ENCODE measurements around the gene CSRNP3. TPM values are rescaled to one million over a fixed set of nuclear protein-coding genes. Genes with fewer than 3 reads are reported as not detected.

CSRNP3 gene
- total RNA-seq, 4 donors from 2014 or later: 1.0 to 44.1 (median 4.3) TPM

DNA sequence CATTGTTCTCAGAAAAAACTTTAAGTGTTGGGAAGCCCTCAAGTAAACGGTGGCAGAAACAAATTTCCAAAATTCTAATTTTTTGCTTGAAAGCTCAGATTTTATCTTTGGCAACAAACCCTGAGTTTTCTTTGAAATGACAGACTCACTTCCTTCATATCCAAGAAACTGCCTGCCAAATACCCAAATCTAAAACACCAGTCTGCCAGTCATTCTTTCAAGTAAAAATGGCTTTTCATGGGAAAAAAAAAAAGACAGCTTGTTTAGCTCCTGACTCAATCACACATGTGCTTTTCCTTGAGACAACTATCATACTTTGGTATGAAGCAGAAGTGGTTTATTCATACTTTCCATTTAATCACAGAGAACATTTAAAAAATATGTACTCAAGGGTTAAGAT, 40.6 kb upstream of the CSRNP3 start:
- Histone ChIP-seq H3K9me3 (no peaks in the 10 kb centered on the region), H3K4me1 (no peaks in the 10 kb centered on the region), H3K27ac (no peak overlapping the region), H3K4me3 (no peak overlapping the region), H3K27me3 (no peaks in the 10 kb centered on the region), H3K36me3 (no peaks in the 10 kb centered on the region)
- intact Hi-C loops (cut with DNase I; ENCODE audit: low total_unique reads): no loop called here
- TF ChIP-seq, protein P1, sequence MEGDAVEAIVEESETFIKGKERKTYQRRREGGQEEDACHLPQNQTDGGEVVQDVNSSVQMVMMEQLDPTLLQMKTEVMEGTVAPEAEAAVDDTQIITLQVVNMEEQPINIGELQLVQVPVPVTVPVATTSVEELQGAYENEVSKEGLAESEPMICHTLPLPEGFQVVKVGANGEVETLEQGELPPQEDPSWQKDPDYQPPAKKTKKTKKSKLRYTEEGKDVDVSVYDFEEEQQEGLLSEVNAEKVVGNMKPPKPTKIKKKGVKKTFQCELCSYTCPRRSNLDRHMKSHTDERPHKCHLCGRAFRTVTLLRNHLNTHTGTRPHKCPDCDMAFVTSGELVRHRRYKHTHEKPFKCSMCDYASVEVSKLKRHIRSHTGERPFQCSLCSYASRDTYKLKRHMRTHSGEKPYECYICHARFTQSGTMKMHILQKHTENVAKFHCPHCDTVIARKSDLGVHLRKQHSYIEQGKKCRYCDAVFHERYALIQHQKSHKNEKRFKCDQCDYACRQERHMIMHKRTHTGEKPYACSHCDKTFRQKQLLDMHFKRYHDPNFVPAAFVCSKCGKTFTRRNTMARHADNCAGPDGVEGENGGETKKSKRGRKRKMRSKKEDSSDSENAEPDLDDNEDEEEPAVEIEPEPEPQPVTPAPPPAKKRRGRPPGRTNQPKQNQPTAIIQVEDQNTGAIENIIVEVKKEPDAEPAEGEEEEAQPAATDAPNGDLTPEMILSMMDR (IDR thresholded peaks at IDR 0.05): no peak
- no peak for TF ChIP-seq POLR2A (IDR thresholded peaks at IDR 0.05)
- no peak for DNase-seq

DNA sequence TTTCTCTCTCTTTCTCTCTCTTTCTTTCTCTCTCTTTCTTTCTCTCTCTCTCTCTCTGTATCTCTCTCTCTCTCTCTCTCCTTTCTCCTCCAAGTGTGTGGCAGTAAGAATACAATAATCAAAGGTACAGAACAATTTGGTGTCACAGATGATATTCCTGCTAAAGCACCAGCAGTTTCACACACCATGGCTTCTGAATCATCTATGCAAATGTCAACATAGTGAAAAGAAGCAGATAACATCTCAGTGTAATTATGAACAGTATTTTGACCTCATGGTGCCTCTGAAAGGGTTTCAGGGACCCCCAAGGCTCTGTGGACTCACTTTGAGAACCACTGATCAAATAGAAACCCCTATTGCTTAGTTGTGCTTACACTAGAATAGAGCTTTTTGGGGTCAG, 38.5 kb upstream of the CSRNP3 start:
- no peak overlapping the region for H3K4me3 ChIP-seq
- H3K27ac ChIP-seq: no peak overlapping the region
- DNase-seq: no peak
- no peaks in the 10 kb centered on the region for H3K4me1 ChIP-seq
- H3K9me3 ChIP-seq: no peaks in the 10 kb centered on the region
- intact Hi-C loops (cut with DNase I; ENCODE audit: low total_unique reads): no loop called here
- no peaks in the 10 kb centered on the region for H3K36me3 ChIP-seq
- no peaks in the 10 kb centered on the region for H3K27me3 ChIP-seq
- TF ChIP-seq POLR2A (IDR thresholded peaks at IDR 0.05): no peak

DNA sequence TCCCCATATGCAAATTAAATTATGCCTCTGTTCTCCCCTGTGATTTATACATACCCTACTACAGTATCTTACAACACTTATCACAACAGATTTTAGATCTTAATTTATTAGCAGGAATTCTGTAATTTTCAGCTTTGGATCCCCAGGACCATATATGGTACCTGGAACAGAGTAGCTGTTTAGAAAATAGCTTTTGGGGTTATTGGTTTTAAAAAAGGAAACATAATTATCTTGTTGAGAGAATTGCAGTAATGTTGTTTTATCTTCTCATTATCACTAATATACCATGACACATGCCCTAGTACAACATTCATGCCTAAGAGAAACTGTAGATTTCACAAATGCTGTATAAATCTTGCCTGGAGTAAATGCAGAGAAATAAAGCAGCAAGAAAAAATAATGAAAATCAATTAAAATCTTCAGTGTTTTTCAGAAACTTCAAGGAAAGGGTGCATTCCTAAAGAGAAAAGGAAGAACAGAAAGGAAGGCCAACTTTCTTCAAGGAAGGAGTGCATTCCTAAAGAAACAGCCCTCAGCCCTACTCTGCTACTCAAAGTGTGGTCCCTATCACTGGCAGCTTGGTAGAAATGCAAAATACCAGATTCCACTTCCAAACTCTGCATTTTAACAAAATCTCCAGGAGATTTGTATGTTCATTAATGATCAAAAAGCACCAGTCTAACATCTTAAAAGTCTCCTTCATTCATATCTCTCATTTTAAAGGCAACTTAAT, 37.1 kb upstream of the CSRNP3 start:
- no peaks in the 10 kb centered on the region for H3K27me3 ChIP-seq
- no peak for DNase-seq
- no peak for TF ChIP-seq POLR2A (IDR thresholded peaks at IDR 0.05)
- TF ChIP-seq, protein P1 (IDR thresholded peaks at IDR 0.05): no peak
- no peak overlapping the region for H3K27ac ChIP-seq
- no peaks in the 10 kb centered on the region for H3K9me3 ChIP-seq
- H3K4me3 ChIP-seq: no peak overlapping the region
- intact Hi-C loops (cut with DNase I; ENCODE audit: low total_unique reads): no loop called here
- H3K36me3 ChIP-seq: no peaks in the 10 kb centered on the region
- no peaks in the 10 kb centered on the region for H3K4me1 ChIP-seq

DNA sequence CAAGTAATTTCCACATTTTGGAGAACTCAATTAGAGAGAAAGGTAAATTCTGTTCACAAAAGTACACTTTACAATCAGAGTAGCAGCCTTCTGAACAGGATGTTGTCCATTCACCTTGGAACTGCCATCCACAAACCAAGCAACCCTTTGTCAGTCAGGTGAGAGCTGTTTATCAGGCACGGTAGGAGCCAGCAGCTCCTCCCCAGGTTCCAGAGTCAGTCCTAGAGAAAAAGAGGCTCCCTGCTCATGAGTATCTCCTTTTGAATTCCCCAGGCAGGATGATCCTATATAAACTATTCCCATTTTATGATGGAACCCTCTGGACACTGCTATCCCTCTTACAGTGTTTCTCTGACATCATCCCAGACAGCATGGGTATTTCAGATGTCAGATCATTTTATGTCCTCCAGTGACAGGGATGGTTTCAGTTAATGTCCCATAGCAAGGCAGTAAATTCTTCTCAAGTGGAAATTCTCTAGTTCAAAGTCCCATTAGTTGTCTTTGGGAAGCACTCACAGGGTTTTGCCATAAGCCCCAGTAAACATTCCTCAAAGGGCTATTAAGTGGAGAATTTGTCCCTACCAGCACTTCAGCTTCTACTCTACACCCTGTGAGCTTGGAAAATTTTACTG, 34.5 kb upstream of the CSRNP3 start:
- intact Hi-C loops (cut with DNase I; ENCODE audit: low total_unique reads): no loop called here
- no peaks in the 10 kb centered on the region for H3K36me3 ChIP-seq

DNA sequence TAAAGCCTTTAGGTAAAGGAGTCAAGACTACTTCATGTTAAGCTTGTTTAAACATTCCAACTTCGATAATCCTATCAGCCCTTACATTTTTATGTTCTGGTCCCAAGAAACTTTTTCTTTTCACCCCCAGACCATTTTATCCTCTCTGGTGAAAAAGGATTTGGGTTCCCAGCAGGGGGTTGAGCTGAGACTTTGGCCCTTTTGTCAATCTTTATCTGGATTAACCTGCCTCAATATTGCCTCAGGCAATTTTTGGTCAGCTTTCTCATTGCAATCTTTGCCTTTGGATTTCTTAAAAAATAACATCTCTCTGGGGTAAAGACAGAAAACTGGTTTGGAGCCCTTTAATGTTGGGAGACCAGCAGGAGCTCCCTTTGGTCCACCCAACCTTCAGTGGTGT, 33.9 kb upstream of the CSRNP3 start:
- H3K4me3 ChIP-seq: no peak overlapping the region
- H3K4me1 ChIP-seq: no peaks in the 10 kb centered on the region
- no peak for DNase-seq
- TF ChIP-seq POLR2A (IDR thresholded peaks at IDR 0.05): no peak
- TF ChIP-seq, protein P1 (IDR thresholded peaks at IDR 0.05): no peak
- no peaks in the 10 kb centered on the region for H3K36me3 ChIP-seq
- intact Hi-C loops (cut with DNase I; ENCODE audit: low total_unique reads): no loop called here
- no peaks in the 10 kb centered on the region for H3K9me3 ChIP-seq
- H3K27me3 ChIP-seq: no peaks in the 10 kb centered on the region
- no peak overlapping the region for H3K27ac ChIP-seq

More for the DNA sequence above, 34.5 kb upstream of the CSRNP3 start:
- H3K27me3 ChIP-seq: no peaks in the 10 kb centered on the region
- no peak for TF ChIP-seq POLR2A (IDR thresholded peaks at IDR 0.05)
- TF ChIP-seq, protein P1 (IDR thresholded peaks at IDR 0.05): no peak
- no peaks in the 10 kb centered on the region for H3K9me3 ChIP-seq
- H3K27ac ChIP-seq: no peak overlapping the region
- DNase-seq: no peak
- no peaks in the 10 kb centered on the region for H3K4me1 ChIP-seq
- no peak overlapping the region for H3K4me3 ChIP-seq

All from uterus (tissue), 4 donors.